Skeletal muscle tissue (tissue), 4 donors: Measurements from ENCODE around the gene ETV2. TPM values are rescaled to one million over a fixed set of nuclear protein-coding genes. Genes with fewer than 3 reads are reported as not detected.
"Not testable (repeated sequence)": the region's sequence is repeated elsewhere in the genome, so short reads cannot be mapped to it uniquely, and the experiment has no call there.

Experiments used
- H3K27ac ChIP-seq: one replicate; pipeline ENCODE4 v1.7.0; 2013; ENCODE audit warnings: mild to moderate bottlenecking, low read depth, low read length, inconsistent platforms
- H3K27me3 ChIP-seq, 3 donors: one replicate each; pipeline ENCODE4 v1.7.0; 2013; ENCODE audit warnings: low read length in 3 of 3; ENCODE audit not compliant: control insufficient read depth in 3 of 3, insufficient read depth in 3 of 3
- H3K36me3 ChIP-seq, 3 donors: one replicate each; pipeline ENCODE4 v1.7.0; 2013; ENCODE audit warnings: low read length in 3 of 3; ENCODE audit not compliant: control insufficient read depth in 3 of 3, insufficient read depth in 3 of 3
- H3K4me1 ChIP-seq, 3 donors: one replicate each; pipeline ENCODE4 v1.7.0; 2013; ENCODE audit warnings: low read length in 3 of 3, mild to moderate bottlenecking in 3 of 3; ENCODE audit not compliant: control insufficient read depth in 3 of 3, insufficient read depth in 3 of 3
- H3K4me3 ChIP-seq, 3 donors: one replicate each; pipeline ENCODE4 v1.7.0; 2013; ENCODE audit warnings: low read length in 3 of 3
- H3K9ac ChIP-seq, 3 donors: one replicate each; pipeline ENCODE4 v1.7.0; 2013; ENCODE audit warnings: low read length in 3 of 3, mild to moderate bottlenecking in 3 of 3, moderate library complexity in 2 of 3, low read depth in 1 of 3
- H3K9me3 ChIP-seq, 3 donors: one replicate each; pipeline ENCODE4 v1.7.0; 2013; ENCODE audit warnings: low read length in 3 of 3; ENCODE audit not compliant: control insufficient read depth in 3 of 3
- total RNA-seq: library from RNA; depleted of rRNA; stranded (reverse); fragments of >200 nt; gene quantifications from one replicate; pipeline ENCODE4 v1.2.3, GENCODE V29; 2014
- donor health status: Osteomylitis.

Gene ETV2
- total RNA-seq, 1 donor from 2014 or later, result 2.1 TPM

DNA sequence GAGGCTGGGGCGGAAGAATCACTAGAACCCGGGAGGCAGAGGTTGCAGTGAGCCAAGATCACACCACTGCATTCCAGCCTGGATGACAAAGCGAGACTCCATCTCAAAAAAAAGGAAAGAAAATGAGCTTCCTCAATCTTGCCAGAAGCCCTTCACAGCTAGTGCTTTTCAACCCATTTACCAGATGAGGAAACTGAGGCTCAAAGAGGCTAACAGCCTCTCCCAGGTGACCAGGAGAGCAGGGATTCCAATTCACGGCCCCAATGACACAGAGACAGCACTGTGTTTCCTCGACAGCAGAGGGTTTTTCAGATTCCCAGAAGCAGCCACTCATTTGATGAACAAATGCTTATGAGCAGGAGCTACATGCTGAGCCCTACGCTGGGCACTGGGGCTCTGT lies 28.0 kb downstream of the ETV2 start:
- Histone ChIP-seq H3K9ac (no peak overlapping the region), H3K4me3 (no peak overlapping the region), H3K27ac (no peak overlapping the region), H3K36me3 (peaks cover 0 to 3% (median 2%) of the 10 kb centered on the region in 3 donors), H3K4me1 (peaks cover 0 to 6% (median 4%) of the 10 kb centered on the region in 3 donors), H3K9me3 (no peaks in the 10 kb centered on the region), H3K27me3 (peaks cover 21 to 29% (median 23%) of the 10 kb centered on the region in 3 donors)

DNA sequence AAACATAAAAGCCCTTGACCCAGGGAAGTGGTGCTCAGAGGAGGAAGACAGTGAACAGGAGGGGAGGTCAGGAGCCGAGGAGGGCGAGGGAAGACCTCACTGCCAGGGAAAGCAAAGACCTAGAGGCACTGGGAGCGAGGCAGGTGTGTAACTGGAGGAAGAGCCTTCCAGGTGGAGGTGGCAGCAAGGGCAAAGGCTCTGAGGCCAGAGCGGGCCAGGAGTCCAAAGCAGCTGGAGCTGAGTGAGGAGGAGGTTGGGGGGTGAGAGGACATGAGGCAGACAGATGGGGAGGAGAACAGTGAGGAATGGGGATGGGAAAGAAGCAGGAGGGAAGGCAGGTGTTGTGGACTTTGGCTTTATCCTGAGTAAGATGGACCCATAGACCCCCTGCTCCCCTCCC lies 28.4 kb downstream of the ETV2 start:
- Histone ChIP-seq H3K27ac (no peak overlapping the region), H3K27me3 (peaks cover 21 to 31% (median 25%) of the 10 kb centered on the region in 3 donors), H3K36me3 (peaks cover 0 to 2% (median 2%) of the 10 kb centered on the region in 3 donors), H3K4me3 (no peak overlapping the region), H3K9ac (no peak overlapping the region), H3K9me3 (no peaks in the 10 kb centered on the region), H3K4me1 (peaks cover 0 to 6% (median 4%) of the 10 kb centered on the region in 3 donors)

- Histone ChIP-seq H3K9ac (no peak overlapping the region), H3K4me1 (peaks cover 0 to 6% (median 4%) of the 10 kb centered on the region in 3 donors), H3K36me3 (no peaks in the 10 kb centered on the region), H3K4me3 (no peak overlapping the region), H3K27me3 (peaks cover 23 to 34% (median 28%) of the 10 kb centered on the region in 3 donors), H3K9me3 (no peaks in the 10 kb centered on the region), H3K27ac (no peak overlapping the region)
Observed at GRCh38 chr19:35670686-35671085, 29.1 kb downstream of the ETV2 start.

DNA sequence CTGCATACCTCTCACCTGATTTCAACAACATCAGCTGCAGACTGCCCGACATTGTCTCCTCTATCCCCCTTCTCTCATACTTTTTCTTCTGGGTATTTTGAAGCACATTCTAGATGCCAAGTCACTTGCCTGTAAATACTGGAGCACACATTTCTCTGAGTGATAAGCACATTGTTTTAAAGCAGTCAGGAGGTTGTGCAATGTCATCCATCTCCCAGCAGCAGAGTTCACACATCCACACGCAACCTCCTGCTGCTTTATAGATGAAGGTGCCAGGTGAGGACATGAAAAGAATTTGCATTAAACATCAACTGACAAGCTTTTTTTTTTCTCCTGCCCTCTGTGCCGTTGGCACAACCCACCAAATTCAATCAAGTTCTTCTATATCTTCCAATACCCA lies 30.3 kb downstream of the ETV2 start:
- Histone ChIP-seq H3K9ac (no peak overlapping the region), H3K27me3 (peaks cover 25 to 36% (median 32%) of the 10 kb centered on the region in 3 donors), H3K4me3 (no peak overlapping the region), H3K4me1 (peaks cover 0 to 6% (median 4%) of the 10 kb centered on the region in 3 donors), H3K9me3 (no peaks in the 10 kb centered on the region), H3K36me3 (no peaks in the 10 kb centered on the region), H3K27ac (no peak overlapping the region)

GRCh38 chr19:35673121-35673804 lies 31.7 kb downstream of the ETV2 start:
- no peaks in the 10 kb centered on the region for H3K36me3 ChIP-seq
- peak overlapping the region in 1 of 3 donors; percentile 25 for H3K9ac ChIP-seq
- no peak overlapping the region for H3K27ac ChIP-seq
- H3K4me1 ChIP-seq, result peaks cover 0 to 6% (median 4%) of the 10 kb centered on the region in 3 donors
- peaks cover 27 to 36% (median 32%) of the 10 kb centered on the region in 3 donors for H3K27me3 ChIP-seq
- H3K9me3 ChIP-seq, result no peaks in the 10 kb centered on the region
- H3K4me3 ChIP-seq, result peak overlapping the region in 1 of 3 donors; percentile 43

DNA sequence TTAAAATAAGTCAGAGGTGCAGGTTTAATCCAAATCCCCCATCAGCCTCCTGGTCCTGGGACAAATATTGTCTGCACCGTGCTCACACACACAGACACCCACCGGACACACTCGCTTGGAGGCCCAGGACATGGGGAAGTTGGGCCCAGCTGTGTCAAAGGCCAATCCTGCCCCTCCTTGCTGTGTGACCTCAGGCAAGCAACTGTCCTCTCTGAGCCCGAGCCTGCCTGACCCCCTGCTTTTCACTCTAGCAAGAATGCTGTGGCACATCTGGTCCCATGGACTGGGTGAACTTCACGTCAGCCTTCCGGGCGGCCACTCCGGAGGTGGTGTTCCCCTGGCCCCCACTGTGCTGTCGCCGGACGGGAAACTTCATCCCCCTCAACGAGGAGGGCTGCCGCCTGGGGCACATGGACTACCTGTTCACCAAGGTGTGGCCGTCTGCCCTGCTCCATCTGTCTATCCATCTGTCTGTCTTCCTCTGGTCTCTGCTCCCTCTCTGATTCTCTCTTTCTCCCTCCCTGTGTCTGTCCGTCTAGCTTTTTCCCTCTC lies 34.1 kb downstream of the ETV2 start:
- H3K4me3 ChIP-seq, result no peak overlapping the region
- H3K36me3 ChIP-seq, result no peaks in the 10 kb centered on the region
- peaks cover 22 to 28% (median 28%) of the 10 kb centered on the region in 3 donors for H3K27me3 ChIP-seq
- no peak overlapping the region for H3K9ac ChIP-seq
- H3K9me3 ChIP-seq, result no peaks in the 10 kb centered on the region
- H3K4me1 ChIP-seq, result peaks cover 0 to 6% (median 4%) of the 10 kb centered on the region in 3 donors
- H3K27ac ChIP-seq, result no peak overlapping the region

DNA sequence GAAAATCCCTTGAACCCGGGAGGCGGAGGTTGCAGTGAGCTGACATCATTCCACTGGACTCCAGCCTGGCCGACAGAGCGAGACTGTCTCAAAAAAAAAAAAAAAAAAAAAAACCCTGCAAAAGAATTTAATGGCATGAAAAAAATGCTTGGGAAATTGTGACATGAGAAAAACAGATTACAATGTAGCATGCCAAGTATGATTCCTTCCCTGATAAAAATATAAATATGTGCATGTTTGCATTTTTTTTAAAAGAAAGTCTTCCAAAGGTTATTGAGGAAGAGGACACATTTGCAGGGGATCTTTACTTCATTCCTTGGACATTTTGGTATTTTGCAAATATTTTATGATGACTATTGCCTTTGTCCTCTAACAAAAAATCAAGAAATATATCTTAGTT lies 48.3 kb downstream of the ETV2 start:
- no peaks in the 10 kb centered on the region for H3K9me3 ChIP-seq
- no peaks in the 10 kb centered on the region for H3K4me1 ChIP-seq
- no peaks in the 10 kb centered on the region for H3K27me3 ChIP-seq
- H3K9ac ChIP-seq, result no peak overlapping the region
- no peak overlapping the region for H3K4me3 ChIP-seq
- no peak overlapping the region for H3K27ac ChIP-seq
- H3K36me3 ChIP-seq, result no peaks in the 10 kb centered on the region

- H3K27me3 ChIP-seq, H3K27ac ChIP-seq, H3K9ac ChIP-seq, H3K4me1 ChIP-seq, H3K9me3 ChIP-seq, H3K4me3 ChIP-seq, H3K36me3 ChIP-seq: not testable (repeated sequence)
Observed at GRCh38 chr19:35691106-35691505, 49.6 kb downstream of the ETV2 start.

GRCh38 chr19:35692010-35692409 lies 50.5 kb downstream of the ETV2 start:
- H3K9ac ChIP-seq, result no peak overlapping the region
- H3K36me3 ChIP-seq, result no peaks in the 10 kb centered on the region
- H3K4me3 ChIP-seq, result no peak overlapping the region
- H3K27ac ChIP-seq, result no peak overlapping the region
- H3K27me3 ChIP-seq, result no peaks in the 10 kb centered on the region
- no peaks in the 10 kb centered on the region for H3K9me3 ChIP-seq
- H3K4me1 ChIP-seq, result no peaks in the 10 kb centered on the region

GRCh38 chr19:35693422-35693821 lies 51.9 kb downstream of the ETV2 start:
- Histone ChIP-seq H3K4me3 (no peak overlapping the region), H3K9ac (no peak overlapping the region), H3K27ac (no peak overlapping the region), H3K36me3 (no peaks in the 10 kb centered on the region), H3K4me1 (no peaks in the 10 kb centered on the region), H3K9me3 (no peaks in the 10 kb centered on the region), H3K27me3 (no peaks in the 10 kb centered on the region)
